ENCODE measurements around the gene ARF3.

DNA sequence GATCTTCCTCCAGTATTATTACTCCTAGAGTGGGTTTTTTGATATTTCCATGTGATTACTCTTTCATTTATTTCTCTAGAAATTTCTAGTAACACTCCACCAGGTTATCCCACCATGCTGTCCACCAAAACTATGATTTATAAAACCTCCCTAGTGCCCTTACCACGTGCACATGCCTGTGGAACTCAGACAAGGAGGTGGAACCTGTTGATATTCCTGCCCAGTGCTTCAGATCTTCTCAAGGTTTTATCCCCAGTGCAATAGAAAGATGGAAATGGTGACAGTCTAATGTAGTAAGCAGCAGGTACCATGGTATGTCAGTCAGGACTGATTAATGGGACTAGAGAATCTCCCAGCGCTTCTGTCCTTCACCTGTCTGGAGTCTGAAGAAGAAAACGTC is 3.5 kb upstream of the ARF3 start:
- TF ChIP-seq, protein P1, sequence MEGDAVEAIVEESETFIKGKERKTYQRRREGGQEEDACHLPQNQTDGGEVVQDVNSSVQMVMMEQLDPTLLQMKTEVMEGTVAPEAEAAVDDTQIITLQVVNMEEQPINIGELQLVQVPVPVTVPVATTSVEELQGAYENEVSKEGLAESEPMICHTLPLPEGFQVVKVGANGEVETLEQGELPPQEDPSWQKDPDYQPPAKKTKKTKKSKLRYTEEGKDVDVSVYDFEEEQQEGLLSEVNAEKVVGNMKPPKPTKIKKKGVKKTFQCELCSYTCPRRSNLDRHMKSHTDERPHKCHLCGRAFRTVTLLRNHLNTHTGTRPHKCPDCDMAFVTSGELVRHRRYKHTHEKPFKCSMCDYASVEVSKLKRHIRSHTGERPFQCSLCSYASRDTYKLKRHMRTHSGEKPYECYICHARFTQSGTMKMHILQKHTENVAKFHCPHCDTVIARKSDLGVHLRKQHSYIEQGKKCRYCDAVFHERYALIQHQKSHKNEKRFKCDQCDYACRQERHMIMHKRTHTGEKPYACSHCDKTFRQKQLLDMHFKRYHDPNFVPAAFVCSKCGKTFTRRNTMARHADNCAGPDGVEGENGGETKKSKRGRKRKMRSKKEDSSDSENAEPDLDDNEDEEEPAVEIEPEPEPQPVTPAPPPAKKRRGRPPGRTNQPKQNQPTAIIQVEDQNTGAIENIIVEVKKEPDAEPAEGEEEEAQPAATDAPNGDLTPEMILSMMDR (IDR thresholded peaks at IDR 0.05) = no peak
- TF ChIP-seq SIN3A (IDR thresholded peaks at IDR 0.05; ENCODE audit: borderline replicate concordance, insufficient read depth, low read depth, low read length) = no peak

All from Panc1 (cell line).